Measurements from ENCODE around the gene PDE4B.

PDE4B gene

GRCh38 chr1:66323958-66324625 is 531.4 kb downstream of the PDE4B start:
- DNase-seq: no peak

- DNase-seq: no peak
These were observed 533.1 kb downstream of the PDE4B start for GRCh38 chr1:66325594-66326380.

DNA sequence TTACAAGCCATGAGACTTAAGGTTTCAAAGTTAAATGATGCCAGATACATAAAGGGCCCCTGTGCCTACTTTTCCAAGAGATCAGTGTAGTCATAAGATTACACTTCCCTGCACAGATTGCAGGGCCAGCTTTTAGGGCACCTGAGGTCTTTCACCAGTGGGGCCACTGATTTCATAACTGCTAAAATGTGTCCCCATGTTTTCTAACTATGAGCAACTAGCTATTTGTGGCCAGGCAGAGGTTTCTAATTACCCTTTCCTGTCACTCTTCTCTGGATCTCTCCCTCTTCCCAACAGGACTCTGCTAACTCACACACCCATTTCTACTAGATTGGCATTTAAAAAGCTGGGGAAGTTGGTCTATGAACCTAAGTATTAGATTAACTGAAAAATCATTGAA is 534.2 kb downstream of the PDE4B start:
- DNase-seq: no peak

- DNase-seq: no peak
These were observed 534.9 kb downstream of the PDE4B start for GRCh38 chr1:66327588-66327987.

DNA sequence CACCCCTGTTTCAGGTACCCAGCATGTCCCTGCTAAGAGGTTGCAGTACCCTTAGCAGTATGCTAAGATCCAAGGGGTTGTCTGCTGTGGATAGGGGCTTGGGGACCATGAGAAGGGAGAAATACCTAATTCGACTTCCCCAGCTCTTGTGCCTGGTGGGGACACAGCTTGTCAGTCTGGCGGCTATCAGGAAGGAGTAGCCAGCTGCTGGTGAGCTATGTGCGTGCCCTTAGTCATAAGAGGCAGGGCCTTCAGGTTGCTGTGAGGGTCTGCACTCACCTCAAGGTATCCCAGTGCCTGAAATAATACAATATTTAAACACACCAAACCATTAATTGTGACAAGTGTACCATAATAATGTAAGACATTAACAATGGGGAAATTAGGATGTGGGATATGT is 536.2 kb downstream of the PDE4B start:
- DNase-seq: no peak

DNA sequence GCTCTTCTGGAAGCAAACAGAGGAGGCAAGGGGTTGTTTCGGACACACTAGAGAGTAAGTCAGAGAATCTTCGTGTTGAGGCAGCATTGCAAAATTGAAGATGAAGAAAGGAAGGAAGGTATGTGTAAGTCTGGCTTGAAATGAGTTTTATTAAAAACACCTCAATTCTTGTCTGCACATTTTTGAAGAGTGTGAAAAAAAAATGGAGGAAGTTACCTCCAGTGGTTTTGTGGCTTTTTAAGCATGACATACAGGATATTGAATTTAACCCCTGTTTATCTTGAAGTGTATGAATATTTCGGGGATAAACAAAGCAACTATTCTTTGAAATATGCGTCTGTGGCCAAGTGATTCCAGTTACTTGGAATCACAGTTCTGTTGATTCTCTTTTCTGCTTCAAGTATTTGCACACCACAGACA is 538.0 kb downstream of the PDE4B start:
- no peak for DNase-seq

GRCh38 chr1:66331658-66332547 is 539.2 kb downstream of the PDE4B start:
- DNase-seq: peak; percentile 82

DNA sequence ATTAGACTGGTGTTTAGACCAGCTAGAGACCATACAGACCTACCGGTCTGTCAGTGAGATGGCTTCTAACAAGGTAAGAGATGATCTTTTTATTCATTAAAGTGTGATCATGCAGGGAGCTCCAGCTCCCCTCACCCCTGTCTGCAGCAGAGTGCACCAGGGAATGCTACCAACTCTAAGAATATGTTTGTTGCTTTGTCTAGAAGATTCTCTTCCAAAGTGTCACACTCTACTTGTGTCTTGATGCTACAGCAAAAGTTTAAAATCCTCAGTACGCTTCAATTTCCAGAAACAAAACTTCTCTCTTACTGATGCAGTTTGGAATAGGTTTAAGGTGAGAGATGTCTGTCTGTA is 539.8 kb downstream of the PDE4B start:
- no peak for DNase-seq

GRCh38 chr1:66333466-66334199 is 540.9 kb downstream of the PDE4B start:
- DNase-seq: peak; percentile 68

DNA sequence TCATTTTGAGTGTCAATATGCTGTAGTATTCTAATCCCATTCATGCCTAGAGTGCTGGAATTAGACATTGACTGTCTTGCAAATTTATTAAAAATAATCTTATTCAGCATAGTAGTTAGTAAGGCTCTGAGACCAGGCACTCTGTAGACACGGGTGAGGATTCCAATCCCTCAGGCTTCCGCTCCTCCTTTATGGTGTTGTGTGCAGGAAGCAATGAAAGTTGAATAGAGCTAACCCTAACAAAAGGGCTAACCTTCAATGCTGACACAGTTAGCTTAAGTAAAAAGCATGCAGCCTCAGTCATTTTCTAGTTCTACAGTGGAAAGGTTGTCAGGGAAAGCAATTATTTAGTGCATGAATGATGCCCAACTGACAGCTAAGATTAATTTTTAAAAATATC is 541.6 kb downstream of the PDE4B start:
- no peak for DNase-seq

- DNase-seq: no peak
These were observed 542.4 kb downstream of the PDE4B start for GRCh38 chr1:66335125-66335524.

DNA sequence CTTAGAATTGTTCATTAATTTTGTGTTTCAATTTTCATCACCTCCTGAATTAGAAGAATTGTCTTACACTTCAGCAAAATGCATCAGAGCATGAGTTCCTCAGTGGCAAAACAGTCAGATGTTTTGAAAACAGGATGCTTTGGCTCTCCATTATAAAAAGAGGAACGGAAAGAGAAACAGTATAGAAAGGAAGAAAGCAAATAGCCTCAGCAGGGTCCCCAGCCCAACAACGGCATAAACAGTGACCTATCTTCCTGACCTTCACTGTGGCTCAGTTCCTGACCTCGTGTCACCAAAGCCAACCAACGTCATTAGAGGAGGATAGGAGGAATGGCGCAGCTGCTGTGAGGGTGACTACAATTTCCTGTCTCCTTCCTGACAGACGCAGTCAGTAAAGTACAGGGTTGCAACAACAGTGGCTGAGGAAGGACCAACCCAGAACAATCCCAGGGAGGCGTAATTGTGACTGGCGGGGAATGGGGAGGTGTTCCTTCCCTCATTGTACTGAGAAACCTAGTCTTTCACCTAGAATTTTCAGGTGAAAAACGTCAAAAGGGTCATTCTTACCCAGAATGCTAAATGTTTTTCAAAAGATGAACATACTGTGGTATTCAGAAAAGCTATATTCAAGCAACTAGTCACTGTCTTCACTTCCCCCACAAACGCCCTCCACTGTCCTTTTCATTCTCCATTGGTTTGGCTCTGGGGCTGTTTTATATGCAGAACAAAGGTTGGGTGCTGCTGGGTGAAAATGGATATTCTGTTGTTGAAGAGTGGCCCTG is 543.4 kb downstream of the PDE4B start:
- DNase-seq: peak; percentile 88

DNA sequence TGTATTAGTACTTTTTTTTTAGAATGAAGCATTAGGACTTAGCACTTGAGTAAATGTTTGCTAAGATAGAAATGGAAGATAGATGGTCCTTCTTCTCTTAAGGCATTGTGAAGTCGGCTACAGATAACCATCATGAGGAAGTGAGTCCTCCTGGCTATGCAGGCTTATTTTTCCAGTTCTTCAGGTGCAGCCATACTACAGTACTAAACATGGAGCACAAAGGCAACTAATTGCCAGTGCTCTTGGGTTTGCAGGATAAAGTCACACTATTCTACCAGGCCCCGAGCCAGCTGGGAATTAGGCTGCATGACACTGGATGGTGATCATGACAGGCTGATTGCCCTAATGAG is 543.9 kb downstream of the PDE4B start:
- no peak for DNase-seq

- DNase-seq: no peak
These were observed 544.6 kb downstream of the PDE4B start for GRCh38 chr1:66337249-66337648.

DNA sequence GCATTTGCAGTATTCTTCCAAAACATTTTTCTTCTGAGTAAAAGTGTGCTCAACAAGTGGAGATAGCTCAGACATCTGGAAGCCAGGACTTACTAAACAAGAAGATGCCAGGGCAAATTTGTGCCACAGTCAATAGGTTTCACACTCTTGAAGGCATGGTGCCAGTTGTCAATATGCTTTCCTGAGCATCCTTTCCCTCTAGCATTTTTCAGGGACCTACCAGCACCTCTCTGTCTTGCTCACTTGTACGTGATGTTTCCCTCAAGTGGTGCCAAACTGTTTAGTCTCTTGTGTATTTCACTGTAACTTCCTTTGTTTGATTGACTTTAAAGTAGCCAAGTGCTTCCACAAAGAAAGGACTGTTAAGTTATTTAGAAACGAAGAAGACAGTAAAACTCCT is 547.2 kb downstream of the PDE4B start:
- no peak for DNase-seq

GRCh38 chr1:66341446-66342089 is 548.9 kb downstream of the PDE4B start:
- no peak for DNase-seq

- no peak for DNase-seq
These were observed 550.0 kb downstream of the PDE4B start for GRCh38 chr1:66342707-66343106.

DNA sequence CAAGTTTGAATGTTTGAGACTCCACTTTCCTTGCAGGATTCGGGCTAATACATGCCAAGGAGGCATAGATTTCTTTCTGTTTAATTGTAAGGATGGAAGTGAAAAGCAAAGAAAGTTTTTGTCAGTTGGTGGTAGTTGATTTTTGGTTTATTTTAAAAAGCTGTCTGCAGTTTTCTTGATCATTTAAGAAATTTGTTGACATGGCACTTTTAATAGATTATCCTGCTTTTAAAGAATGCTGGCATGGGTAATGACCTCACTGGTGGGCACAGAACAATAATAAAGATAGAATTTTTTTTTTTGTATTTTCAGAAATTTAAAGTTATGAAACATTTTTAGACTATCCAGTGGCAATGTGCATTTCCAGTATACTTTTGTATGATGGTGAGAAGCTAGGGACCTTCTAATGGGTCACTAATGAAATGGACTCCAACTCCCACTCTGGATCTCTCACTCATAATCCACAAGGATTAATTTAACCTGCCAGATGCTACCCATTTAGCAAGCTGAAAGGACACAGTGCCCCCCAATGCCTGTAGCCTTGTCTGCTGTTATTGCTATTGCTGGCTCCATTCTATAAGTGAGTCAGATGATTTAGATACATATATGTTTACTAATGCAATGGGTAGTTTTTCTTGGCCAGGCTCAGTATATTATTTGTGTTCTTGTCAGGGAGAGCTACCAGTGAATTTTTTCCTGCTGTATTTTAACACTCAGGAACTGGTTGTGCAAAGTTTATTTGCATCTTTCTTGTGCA is 551.1 kb downstream of the PDE4B start:
- DNase-seq: no peak

- no peak for DNase-seq
These were observed 553.5 kb downstream of the PDE4B start for GRCh38 chr1:66346057-66346795.

GRCh38 chr1:66346873-66347272 is 554.2 kb downstream of the PDE4B start:
- DNase-seq: no peak

Data from activated effector memory CD4-positive, alpha-beta T cell treated with anti-CD3 and anti-CD28 coated beads, Interleukin-2, amount 50 U/mL, for 16 hours (primary cell).